Gastrocnemius medialis (tissue), 4 donors: ENCODE data around the gene AHDC1. TPM values are rescaled to one million over a fixed set of nuclear protein-coding genes. Genes with fewer than 3 reads are reported as not detected.
"Not testable (repeated sequence)": the region's sequence is repeated elsewhere in the genome, so short reads cannot be mapped to it uniquely, and the experiment has no call there.

Experiments
- ATAC-seq, 2 donors: fragments of 150-250 bp; one replicate each; pipeline ENCODE4 v1.9.1; 2016
- DNase-seq, 2 donors: peaks; one replicate each; pipeline ENCODE4 v3.0.0-alpha.2; 2019
- H3K27ac ChIP-seq, 4 donors: fragments of 200-600 bp; sonication (generic); 1 replicate in 1 of 4; 2 replicates in 3 of 4; pipeline ENCODE4 v1.5.1; 2016 to 2018; ENCODE audit warnings: mild to moderate bottlenecking in 2 of 4, moderate library complexity in 1 of 4
- H3K27me3 ChIP-seq, 3 donors: fragments of 200-600 bp; sonication (generic) in 2 of 3; 1 replicate in 1 of 3; 2 replicates in 2 of 3; pipeline versions ENCODE4 v1.5.1 to v1.6.0; 2016 to 2019; ENCODE audit warnings: mild to moderate bottlenecking in 1 of 3, moderate library complexity in 1 of 3
- H3K36me3 ChIP-seq, 2 donors: fragments of 200-600 bp; sonication (generic) in 1 of 2; one replicate each; pipeline ENCODE4 v1.5.1; 2017 to 2018
- H3K4me1 ChIP-seq, 2 donors: fragments of 200-600 bp; sonication (generic) in 1 of 2; one replicate each; pipeline ENCODE4 v1.5.1; 2016 to 2017; ENCODE audit warnings: mild to moderate bottlenecking in 2 of 2
- H3K4me3 ChIP-seq, 4 donors: fragments of 200-600 bp; sonication (generic) in 3 of 4; 1 replicate in 1 of 4; 2 replicates in 3 of 4; pipeline ENCODE4 v1.5.1; 2016 to 2019; ENCODE audit warnings: mild to moderate bottlenecking in 2 of 4
- H3K9me3 ChIP-seq, 3 donors: fragments of 200-600 bp; sonication (generic) in 2 of 3; 1 replicate in 1 of 3; 2 replicates in 2 of 3; pipeline ENCODE4 v1.5.1; 2016 to 2019
- CTCF ChIP-seq, 5 experiments: fragments of 450-650 bp in 3 of 5; fragments of 200-600 bp in 2 of 5; sonication (generic) in 2 of 5; IDR thresholded peaks in 4 of 5; conservative IDR thresholded peaks in 1 of 5; 1 replicate in 4 of 5; 2 replicates in 1 of 5; pipeline ENCODE4 v1.5.1; 2016 to 2019; ENCODE audit warnings: antibody characterized with exemption in 5 of 5, mild to moderate bottlenecking in 3 of 5, moderate library complexity in 3 of 5
- POLR2A ChIP-seq, 2 donors: fragments of 450-650 bp; IDR thresholded peaks; one replicate each; pipeline ENCODE4 v1.6.1; 2017; ENCODE audit warnings: antibody characterized with exemption in 2 of 2, mild to moderate bottlenecking in 2 of 2, moderate library complexity in 2 of 2
- in situ Hi-C, 4 donors: fragments of 200-750 bp; cut with MboI; loops; one replicate each; pipeline versions ENCODE4 v1.15.0 to v1.8.0; 2017; ENCODE audit warnings: low sequenced_read_pairs in 4 of 4
- intact Hi-C: fragments of 100-400 bp; cut with DNase I; formaldehyde crosslinking; loops from one replicate; pipeline ENCODE4 v1.15.1; 2023; ENCODE audit warnings: low total_unique reads
- total RNA-seq, 4 donors: library from RNA; depleted of rRNA; stranded (reverse); fragments of >200 nt; gene quantifications; one replicate each; pipeline versions ENCODE4 v1.1.0 to v1.2.3, GENCODE V29; 2016

The AHDC1 gene
- total RNA-seq, 4 donors from 2014 or later, result 22.2 to 57.9 (median 35.2) TPM

GRCh38 chr1:27644369-27645070 lies 40.6 kb upstream of the AHDC1 start:
- Histone ChIP-seq H3K27me3 (no peaks in the 10 kb centered on the region), H3K27ac (no peak overlapping the region), H3K4me3 (no peak overlapping the region), H3K36me3 (no peaks in the 10 kb centered on the region), H3K4me1 (peaks cover 12% of the 10 kb centered on the region in 2 donors), H3K9me3 (no peaks in the 10 kb centered on the region)
- in situ Hi-C loops (no loop called here), intact Hi-C loops (no loop called here)
- TF ChIP-seq POLR2A (IDR thresholded peaks at IDR 0.05) (no peak), CTCF (IDR thresholded peaks at IDR 0.05 in 4 of 5, conservative IDR thresholded peaks at IDR 0.05 in 1 of 5) (no peak)
- ATAC-seq (no peak), DNase-seq (no peak)

DNA sequence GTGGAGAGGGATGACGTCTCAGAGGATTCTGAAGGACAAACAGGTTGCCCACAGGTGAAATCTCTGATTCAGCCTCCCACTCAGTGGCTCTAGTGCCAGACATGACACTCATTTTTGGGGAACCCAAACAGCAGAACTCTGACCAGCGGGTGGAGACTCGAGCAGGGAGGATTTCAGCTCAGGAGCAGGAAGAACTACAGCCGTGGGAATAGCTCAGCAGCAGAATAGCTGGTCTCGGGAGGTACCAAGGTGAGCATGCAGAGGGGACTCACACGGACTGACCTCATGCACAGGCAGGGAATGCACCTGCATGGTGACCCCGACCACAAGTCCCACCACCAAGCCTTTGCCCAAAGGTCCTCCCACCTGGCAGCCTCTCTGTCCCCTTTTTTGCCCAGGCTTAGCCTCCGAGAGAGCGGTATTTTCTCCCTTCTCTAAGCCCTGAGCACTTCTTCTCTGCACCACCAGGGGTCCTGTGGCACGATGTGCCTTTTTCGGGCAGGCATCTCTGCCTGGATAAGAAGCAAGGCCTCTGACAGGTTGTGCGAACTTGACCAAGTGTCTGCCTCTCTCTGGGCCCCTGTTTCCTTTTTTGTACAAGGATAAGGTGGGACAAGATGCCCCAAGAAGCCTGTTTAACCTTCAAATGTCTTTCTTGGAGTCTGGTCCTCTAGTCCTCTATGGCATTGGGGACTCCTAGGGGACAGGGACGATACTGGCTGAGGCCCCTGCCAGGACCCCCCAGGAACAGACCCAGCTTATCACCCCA lies 39.8 kb upstream of the AHDC1 start:
- H3K9me3 ChIP-seq, result no peaks in the 10 kb centered on the region
- TF ChIP-seq POLR2A (IDR thresholded peaks at IDR 0.05), result no peak
- TF ChIP-seq CTCF (IDR thresholded peaks at IDR 0.05 in 4 of 5, conservative IDR thresholded peaks at IDR 0.05 in 1 of 5), result peak; percentile 51 to 76 (median 72)
- H3K27ac ChIP-seq, result no peak overlapping the region
- intact Hi-C loops, result no loop called here
- H3K4me3 ChIP-seq, result no peak overlapping the region
- in situ Hi-C loops, result no loop called here
- DNase-seq (no peak), ATAC-seq (peak; percentile 60 to 61)
- H3K4me1 ChIP-seq, result peaks cover 8 to 9% of the 10 kb centered on the region in 2 donors
- no peaks in the 10 kb centered on the region for H3K36me3 ChIP-seq
- H3K27me3 ChIP-seq, result no peaks in the 10 kb centered on the region

- H3K27ac ChIP-seq, H3K9me3 ChIP-seq, H3K4me1 ChIP-seq, DNase-seq, H3K4me3 ChIP-seq, H3K27me3 ChIP-seq, H3K36me3 ChIP-seq, intact Hi-C loops, ATAC-seq, in situ Hi-C loops: not testable (repeated sequence)
Measured at GRCh38 chr1:27640514-27640913, 36.6 kb upstream of the AHDC1 start.

GRCh38 chr1:27638805-27639204 lies 34.9 kb upstream of the AHDC1 start:
- H3K36me3 ChIP-seq, result no peaks in the 10 kb centered on the region
- H3K4me1 ChIP-seq, result peaks cover 0 to 6% of the 10 kb centered on the region in 2 donors
- intact Hi-C loops, result no loop called here
- no peak for TF ChIP-seq CTCF (IDR thresholded peaks at IDR 0.05 in 4 of 5, conservative IDR thresholded peaks at IDR 0.05 in 1 of 5)
- TF ChIP-seq POLR2A (IDR thresholded peaks at IDR 0.05), result no peak
- H3K27me3 ChIP-seq, result peaks cover 11 to 17% (median 13%) of the 10 kb centered on the region in 3 donors
- in situ Hi-C loops, result no loop called here
- no peaks in the 10 kb centered on the region for H3K9me3 ChIP-seq
- no peak overlapping the region for H3K27ac ChIP-seq
- DNase-seq (no peak), ATAC-seq (no peak)
- H3K4me3 ChIP-seq, result no peak overlapping the region

DNA sequence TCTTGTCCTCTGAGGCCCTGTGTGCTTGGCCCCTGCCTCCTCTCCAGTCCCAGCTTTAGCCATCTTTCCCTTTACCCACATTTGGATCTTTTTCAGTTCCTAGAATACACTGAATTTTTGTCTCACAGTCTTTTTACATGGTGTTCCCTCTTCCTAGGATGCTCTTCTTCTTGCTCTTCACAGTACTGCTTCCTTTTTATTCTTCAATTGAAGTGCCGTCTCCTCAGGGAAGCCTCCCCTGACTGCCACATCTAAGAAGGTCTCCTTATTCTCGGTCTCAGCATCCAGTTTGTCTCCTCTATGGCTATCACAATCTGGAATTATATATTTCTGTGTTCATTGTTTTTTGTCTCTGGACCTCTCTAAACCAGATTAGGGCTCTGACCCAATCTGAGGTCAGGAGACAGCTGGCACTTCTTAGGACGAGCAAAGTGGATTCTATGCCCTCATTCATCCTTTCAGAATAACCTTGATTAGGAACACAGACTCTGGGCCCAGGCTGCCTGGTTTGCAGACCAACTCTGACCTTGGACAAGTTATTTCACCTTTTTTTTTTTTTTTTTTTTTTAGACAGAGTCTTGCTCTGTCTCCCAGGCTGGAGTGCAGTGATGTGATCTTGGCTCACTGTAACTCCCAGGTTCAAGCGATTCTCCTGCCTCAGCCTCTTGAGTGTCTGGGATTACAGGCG lies 34.2 kb upstream of the AHDC1 start:
- intact Hi-C loops, result no loop called here
- peaks cover 0 to 7% of the 10 kb centered on the region in 2 donors for H3K4me1 ChIP-seq
- no peaks in the 10 kb centered on the region for H3K9me3 ChIP-seq
- TF ChIP-seq CTCF (IDR thresholded peaks at IDR 0.05 in 4 of 5, conservative IDR thresholded peaks at IDR 0.05 in 1 of 5) (no peak), POLR2A (IDR thresholded peaks at IDR 0.05) (no peak)
- H3K4me3 ChIP-seq, result no peak overlapping the region
- peaks cover 14 to 21% (median 19%) of the 10 kb centered on the region in 3 donors for H3K27me3 ChIP-seq
- ATAC-seq, result no peak
- DNase-seq, result no peak
- H3K36me3 ChIP-seq, result no peaks in the 10 kb centered on the region
- no peak overlapping the region for H3K27ac ChIP-seq
- in situ Hi-C loops, result no loop called here
